UCSD-AML1 (cell line): Measurements from ENCODE around the gene ACOT7.

Experiments
- DNase-seq: peaks from one replicate; lab custom pipeline; 2025; ENCODE audit not compliant: unreplicated experiment; lab: John Stamatoyannopoulos, UW

The ACOT7 gene

DNA sequence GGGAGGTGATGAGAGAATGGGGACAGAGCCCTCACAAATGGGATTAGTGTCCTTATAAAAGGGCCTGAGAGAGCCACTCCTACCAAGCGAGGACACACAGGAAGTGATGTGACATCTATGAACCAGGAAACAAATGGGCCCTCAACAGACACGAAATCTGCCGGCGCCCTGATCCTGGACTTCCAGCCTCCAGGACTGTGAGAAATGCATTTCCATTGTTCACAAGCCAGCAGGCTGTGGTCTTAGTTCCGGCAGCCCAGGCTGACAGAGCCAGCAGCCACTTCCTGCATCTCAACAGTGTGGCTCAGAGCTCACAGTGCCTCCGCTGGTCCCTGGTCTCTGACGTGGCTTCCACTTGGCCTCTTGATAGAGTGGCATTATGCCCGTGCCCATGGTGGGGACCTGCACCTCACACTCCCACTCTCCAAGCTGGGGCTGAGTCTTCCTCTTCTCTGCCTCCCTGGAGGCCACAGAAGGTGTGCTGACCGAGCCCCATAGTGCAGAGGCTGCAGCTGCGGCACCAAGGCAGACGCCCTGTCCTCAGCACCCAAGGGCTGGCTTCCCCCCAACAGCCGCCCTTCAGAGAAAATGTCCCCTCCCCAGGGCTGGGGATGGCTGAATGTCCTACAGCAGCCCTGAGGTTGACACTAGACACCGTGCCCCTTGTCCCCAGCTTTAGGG, 44.9 kb downstream of the ACOT7 start:
- DNase-seq, result peak; percentile 84

- peak; percentile 73 for DNase-seq
Observed at GRCh38 chr1:6347641-6348487, 45.7 kb downstream of the ACOT7 start.

DNA sequence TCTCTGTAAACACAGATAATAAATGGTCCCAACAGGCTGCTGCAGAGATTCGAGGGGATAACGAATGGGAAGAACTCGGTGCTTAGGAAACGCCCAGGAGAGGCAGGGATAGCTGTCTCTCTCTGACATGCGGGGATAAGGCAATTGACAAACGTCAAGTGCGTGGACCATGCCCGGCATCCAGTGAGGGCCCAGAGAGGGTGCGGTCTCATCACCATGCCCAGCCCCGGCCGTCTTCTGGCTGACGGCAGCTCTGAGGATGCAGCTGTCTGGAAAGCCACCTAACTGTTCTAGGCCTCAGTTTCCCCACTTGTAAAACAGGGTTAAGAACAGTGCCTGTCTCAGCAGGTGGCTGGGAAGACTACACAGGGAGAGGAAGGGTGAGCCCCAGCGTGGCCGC, 48.1 kb downstream of the ACOT7 start:
- no peak for DNase-seq

GRCh38 chr1:6345009-6345408, 48.6 kb downstream of the ACOT7 start:
- DNase-seq, result no peak

- peak; percentile 81 for DNase-seq
Observed at GRCh38 chr1:6343506-6344405, 49.8 kb downstream of the ACOT7 start.

GRCh38 chr1:6342056-6342455, 51.5 kb downstream of the ACOT7 start:
- DNase-seq, result no peak

DNA sequence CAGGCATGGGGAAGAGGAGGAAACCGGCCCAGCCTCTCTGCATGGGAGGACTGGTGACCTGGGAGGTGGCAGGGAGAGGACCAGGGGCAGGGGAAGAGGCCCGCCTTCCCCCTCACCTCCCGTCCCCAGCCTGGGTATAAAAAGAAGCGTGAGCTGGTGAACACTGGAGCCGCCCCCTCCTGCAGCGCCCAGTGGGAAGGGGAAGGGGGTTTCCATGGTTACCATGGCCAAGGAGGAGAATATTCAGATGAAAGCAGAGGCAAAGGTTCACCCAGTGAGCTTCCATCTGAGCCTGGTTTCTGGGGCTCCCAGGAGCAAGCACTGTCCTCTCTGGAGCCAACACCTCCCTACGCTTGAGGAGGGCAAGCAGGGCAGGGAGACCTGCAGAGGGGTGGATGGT, 54.9 kb downstream of the ACOT7 start:
- DNase-seq, result no peak

GRCh38 chr1:6336776-6337622, 56.6 kb downstream of the ACOT7 start:
- no peak for DNase-seq

GRCh38 chr1:6334261-6334993, 59.1 kb downstream of the ACOT7 start:
- DNase-seq, result no peak

- DNase-seq, result no peak
Observed at GRCh38 chr1:6332821-6333220, 60.7 kb downstream of the ACOT7 start.

GRCh38 chr1:6331543-6332273, 61.9 kb downstream of the ACOT7 start:
- DNase-seq, result no peak

GRCh38 chr1:6330410-6330911, 63.1 kb downstream of the ACOT7 start:
- DNase-seq, result no peak

- peak; percentile 37 for DNase-seq
Observed at GRCh38 chr1:6329851-6330250, 63.7 kb downstream of the ACOT7 start.

GRCh38 chr1:6329396-6329795, 64.2 kb downstream of the ACOT7 start:
- no peak for DNase-seq

GRCh38 chr1:6328696-6329095, 64.9 kb downstream of the ACOT7 start:
- no peak for DNase-seq

DNA sequence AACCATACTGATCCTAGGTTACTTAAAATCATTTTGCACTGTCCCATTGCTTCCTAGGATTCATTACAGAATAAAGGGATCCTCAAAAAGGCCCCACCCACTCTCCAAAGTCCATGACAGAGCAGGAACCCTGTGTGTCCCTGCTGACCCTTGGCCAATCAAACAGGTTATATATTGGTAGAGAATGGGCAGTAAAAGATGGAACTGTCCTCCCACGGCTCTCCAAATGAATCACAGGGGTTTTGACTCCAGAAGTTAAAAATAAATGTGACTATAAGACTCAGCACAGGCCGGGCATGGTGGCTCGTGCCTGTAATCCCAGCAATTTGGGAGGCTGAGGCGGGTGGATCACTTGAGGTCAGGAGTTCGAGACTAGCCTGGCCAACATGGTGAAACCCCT, 65.5 kb downstream of the ACOT7 start:
- DNase-seq, result no peak

GRCh38 chr1:6325482-6325881, 68.1 kb downstream of the ACOT7 start:
- no peak for DNase-seq

- DNase-seq, result no peak
Observed at GRCh38 chr1:6322161-6322560, 71.4 kb downstream of the ACOT7 start.

GRCh38 chr1:6321205-6321604, 72.4 kb downstream of the ACOT7 start:
- DNase-seq, result no peak
